HG02973 (cell line): ENCODE data around the gene PCDHB2.
"Not testable (repeated sequence)": the region's sequence is repeated elsewhere in the genome, so short reads cannot be mapped to it uniquely, and the experiment has no call there.

Source experiments
- ATAC-seq: cut with Tn5 transposase; IDR thresholded peaks from one replicate; pipeline ENCODE4 v1.9.1; 2021; ENCODE audit warnings: moderate library complexity; ENCODE audit not compliant: unreplicated experiment

PCDHB2 gene

GRCh38 chr5:141135718-141136266 lies 41.4 kb downstream of the PCDHB2 start:
- no peak for ATAC-seq

GRCh38 chr5:141137346-141137745 lies 42.9 kb downstream of the PCDHB2 start:
- ATAC-seq: not testable (repeated sequence)
